Aortic smooth muscle cell (primary cell): Measurements from ENCODE around the gene NDUFA8. TPM values are rescaled to one million over a fixed set of nuclear protein-coding genes. Genes with fewer than 3 reads are reported as not detected.

Experiments
- total RNA-seq: library from RNA; depleted of rRNA; stranded (reverse); fragments of >200 nt; gene quantifications from 2 replicates; pipeline ENCODE4 v1.2.3, GENCODE V29; 2014

NDUFA8 gene
- 31.5 and 39.6 TPM in 2 replicates for total RNA-seq

DNA sequence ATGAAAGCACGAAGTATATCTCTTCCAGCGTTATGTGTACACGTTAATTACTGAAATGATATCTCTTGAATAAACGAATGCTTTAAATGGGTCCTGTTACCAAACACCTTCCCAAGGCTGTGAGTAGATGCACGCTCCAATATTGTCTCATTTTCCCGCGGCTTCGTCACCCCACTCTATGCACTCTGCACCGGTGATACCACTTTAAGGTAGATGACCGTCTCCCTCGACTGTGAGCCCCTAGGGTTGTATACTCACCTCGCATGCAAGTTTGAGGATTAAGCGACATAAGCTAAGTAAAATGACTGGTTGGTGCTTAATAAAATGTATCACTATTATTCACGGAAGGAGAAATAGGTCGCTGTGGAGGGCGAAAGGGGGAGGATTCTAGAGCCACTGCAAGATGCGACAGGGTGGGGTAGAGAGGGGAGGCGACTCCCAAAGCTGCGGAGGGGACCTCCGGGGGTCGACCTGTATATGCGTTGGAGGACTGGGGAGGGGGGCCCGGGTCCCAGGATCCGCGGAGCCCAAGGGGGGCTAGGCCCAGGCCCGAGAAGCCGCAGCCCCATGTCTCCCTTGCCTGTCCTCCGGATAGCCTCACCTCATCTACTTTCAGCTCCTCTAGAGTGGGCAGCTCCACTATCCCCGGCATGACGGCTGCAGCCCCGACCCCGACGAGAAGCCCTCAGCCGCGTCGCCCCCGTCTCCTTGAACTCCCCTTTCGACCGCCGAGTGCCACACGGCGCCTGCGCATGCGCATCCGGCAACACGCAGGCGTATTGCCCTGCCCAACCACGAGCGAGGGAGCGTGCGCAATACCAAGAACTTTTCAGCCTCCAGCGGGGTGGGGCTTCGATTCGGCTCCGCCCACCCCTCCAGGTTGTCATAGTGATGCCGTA is at the start of gene NDUFA8, which contains the start of gene MORN5:
Gene NDUFA8, minus strand, starts transcription at position 754 of the 899 bp plus-strand sequence. Its CDS starts 102 bp downstream, at position 652.
Gene MORN5, plus strand, starts transcription at position 883 of the 899 bp plus-strand sequence. CDS start 65 bp downstream, outside the sequence.

Other genes starting within 250 kb of the NDUFA8 start
- gene TTLL11, start 66.5 kb downstream of the NDUFA8 start, total RNA-seq = 4.5 and 4.7 TPM in 2 replicates
- gene MORN5, start 129 bp upstream of the NDUFA8 start, total RNA-seq = not detected in 2 replicates
- not detected in 2 replicates for gene LHX6, start 69.2 kb upstream of the NDUFA8 start, total RNA-seq
- gene RBM18, start 105.1 kb upstream of the NDUFA8 start, total RNA-seq = 7.1 and 8.7 TPM in 2 replicates
- 29.1 and 34.5 TPM in 2 replicates for gene MRRF, start 105.1 kb upstream of the NDUFA8 start, total RNA-seq
- gene PTGS1, start 211.2 kb upstream of the NDUFA8 start, total RNA-seq = 38.4 and 138 TPM in 2 replicates